Smooth muscle cell of the pulmonary artery (primary cell): ENCODE results near the gene DUS3L. TPM values are rescaled to one million over a fixed set of nuclear protein-coding genes. Genes with fewer than 3 reads are reported as not detected.

ENCODE experiments used
- total RNA-seq: library from RNA; depleted of rRNA; stranded (reverse); fragments of >200 nt; gene quantifications from 2 replicates; pipeline ENCODE4 v1.2.3, GENCODE V29; 2014

The DUS3L gene
- 16.9 and 28.1 TPM in 2 replicates for total RNA-seq

GRCh38 chr19:5790559-5791520, at the start of gene DUS3L:
DUS3L (minus strand) TSS chr19:5791163; CDS start chr19:5791141, 22 bp downstream.

DNA sequence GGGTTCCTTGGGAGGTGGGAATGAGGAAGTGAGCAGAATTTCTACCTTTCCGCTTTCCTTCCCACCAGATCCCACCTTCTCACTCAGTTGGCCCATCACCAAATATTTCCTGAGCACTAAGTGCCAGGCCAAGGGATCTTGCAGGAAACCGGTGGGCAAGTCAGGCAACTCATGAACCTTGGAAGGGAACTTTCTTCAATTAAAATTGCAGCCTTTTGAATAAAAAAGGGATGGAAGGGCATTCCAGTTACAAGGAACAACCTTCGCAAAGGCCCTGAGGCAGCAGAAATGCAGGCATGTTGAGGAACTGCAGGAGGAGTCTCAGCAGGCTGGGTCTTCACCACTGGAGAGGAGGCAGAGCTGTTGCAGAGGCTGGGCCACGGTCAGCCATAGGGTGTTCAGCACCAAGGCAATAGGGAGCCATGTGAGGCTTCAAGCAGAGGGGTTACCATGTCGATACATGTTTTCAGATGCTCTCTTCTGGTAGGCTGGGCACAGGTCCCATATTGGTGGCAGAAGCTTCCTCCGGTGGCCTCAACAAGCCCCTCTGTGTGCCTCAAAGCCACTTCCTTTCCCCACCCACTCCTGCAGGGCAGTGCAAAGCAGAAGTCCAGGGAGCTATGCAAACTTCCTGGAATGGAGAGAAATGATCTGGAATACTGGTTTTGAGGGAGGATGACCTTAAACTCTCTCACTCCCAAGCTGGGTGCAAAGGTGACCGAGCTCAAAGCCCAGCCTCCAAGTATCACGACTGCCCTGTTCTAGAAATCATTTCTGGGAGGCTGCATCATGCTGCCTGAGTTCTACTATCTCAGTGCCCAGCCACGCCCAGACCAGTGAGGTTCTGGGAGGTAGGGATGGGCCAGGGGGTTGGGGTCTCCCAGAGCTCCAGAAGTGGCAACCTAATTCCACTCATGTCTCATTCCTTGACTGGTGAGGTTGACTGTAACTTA, 48.4 kb upstream of the DUS3L start, which contains the start of gene FUT6:
Gene FUT6 (minus strand): TSS at position 638 of the 953 bp plus-strand sequence. CDS start 7,135 bp downstream, outside the sequence.

DNA sequence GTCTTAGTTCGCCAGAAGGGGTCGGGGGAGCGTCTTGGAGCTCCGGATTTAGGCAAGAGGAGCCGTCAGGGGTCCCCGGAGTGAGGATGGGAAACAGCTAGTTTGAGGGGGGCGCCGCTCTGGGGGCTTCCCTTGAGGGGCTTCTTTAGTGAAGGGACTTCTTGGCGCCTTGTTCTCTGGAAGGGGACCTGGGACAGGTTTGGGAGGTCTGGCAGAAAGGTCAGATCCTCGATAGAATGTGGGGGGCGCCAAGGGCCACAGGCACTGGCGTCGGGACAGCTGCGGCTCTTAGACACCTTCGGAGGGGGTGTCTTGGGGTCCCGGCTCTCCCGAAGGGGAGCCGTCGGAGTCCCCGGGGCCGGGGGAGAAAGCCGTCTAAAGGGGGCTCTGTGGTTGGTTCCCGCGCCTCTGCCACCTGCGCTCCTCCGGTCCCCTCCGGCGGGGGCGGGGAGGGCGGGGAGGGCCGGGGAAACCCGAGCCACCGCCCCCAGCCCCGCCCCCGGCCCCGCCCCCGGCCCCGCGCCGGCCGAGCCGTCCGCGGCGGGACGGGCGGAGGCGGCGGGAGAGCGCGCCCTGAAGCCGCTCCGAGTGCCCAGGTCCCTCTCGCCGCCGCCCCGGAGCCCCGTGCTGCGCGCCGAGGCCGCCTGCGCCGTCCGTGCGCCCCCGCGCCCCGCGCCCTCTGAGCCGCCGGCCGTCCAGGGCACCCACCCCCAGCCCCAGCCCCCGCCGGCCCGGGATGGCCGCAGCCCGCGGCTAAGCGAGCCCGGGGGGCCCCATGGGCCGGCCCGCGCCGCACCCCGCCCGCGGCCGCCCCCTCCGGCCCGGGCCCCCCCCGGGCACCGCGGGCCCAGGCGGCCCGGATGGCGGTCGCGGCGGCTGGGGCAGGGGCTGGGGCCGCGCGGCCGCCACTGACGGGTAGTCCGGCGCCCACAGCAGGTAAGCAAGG, 13.8 kb upstream of the DUS3L start, which contains the start of gene NRTN:
Gene NRTN (plus strand): TSS at position 552 of the 946 bp plus-strand sequence. CDS start 19,099 bp downstream, outside the sequence.

DNA sequence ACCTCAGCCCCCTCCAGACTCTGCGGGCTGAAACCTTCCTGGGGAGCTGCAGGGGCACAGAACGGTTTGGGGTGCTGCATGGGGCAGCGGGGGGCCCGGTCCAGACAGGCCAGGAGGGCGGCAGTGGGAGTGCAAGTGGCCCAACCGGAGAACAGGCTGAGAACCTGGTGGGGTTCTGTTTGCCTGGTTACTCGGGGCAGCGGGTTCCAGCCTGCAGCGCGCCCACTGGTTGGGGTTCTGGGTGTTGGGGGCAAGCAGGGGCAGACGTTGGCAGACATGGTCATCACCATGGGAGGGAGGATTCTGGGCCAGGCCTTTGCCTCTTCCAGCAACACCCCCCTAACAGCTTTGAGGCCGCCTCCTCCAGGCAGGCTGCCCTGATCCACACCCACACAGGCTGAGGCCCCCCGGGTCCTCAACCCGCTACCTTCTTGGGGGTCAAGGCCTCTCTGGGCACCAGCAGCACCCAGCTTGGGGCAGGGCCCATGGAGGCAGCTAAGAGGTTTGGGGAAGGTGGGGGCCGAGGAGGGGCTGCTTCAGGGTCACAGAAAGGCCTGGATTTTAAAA, 6.3 kb downstream of the DUS3L start, which contains the start of gene PRR22:
Gene PRR22 (minus strand): TSS at position 166 of the 567 bp plus-strand sequence. CDS start 86 bp downstream, at position 80.

Other genes starting within 250 kb of the DUS3L start
- gene TINCR, start 223.2 kb downstream of the DUS3L start, total RNA-seq = 0.13 and 0.66 TPM in 2 replicates
- 30.6 and 41.2 TPM in 2 replicates for gene SAFB2, start 168.4 kb downstream of the DUS3L start, total RNA-seq
- 44.4 and 53.4 TPM in 2 replicates for gene SAFB, start 168.1 kb downstream of the DUS3L start, total RNA-seq
- 23.5 and 33.7 TPM in 2 replicates for gene MICOS13, start 110.6 kb downstream of the DUS3L start, total RNA-seq
- 16.0 and 18.8 TPM in 2 replicates for gene HSD11B1L, start 110.1 kb downstream of the DUS3L start, total RNA-seq
- gene RPL36, start 100.9 kb downstream of the DUS3L start, total RNA-seq = 299 and 374 TPM in 2 replicates
- gene LONP1, start 71.0 kb downstream of the DUS3L start, total RNA-seq = 124 and 181 TPM in 2 replicates
- gene CATSPERD, start 70.5 kb downstream of the DUS3L start, total RNA-seq = not detected in 2 replicates
- gene PRR22, start 6.4 kb downstream of the DUS3L start, total RNA-seq = 0.13 and 0.33 TPM in 2 replicates
- gene NRTN, start 13.9 kb upstream of the DUS3L start, total RNA-seq = 0.07 TPM in 1 of 2 replicates, not detected in the other
- gene FUT6, start 48.5 kb upstream of the DUS3L start, total RNA-seq = not detected in 2 replicates
- not detected in 2 replicates for gene FUT3, start 60.3 kb upstream of the DUS3L start, total RNA-seq
- 0.07 TPM in 1 of 2 replicates, not detected in the other for gene FUT5, start 79.4 kb upstream of the DUS3L start, total RNA-seq
- 116 and 128 TPM in 2 replicates for gene NDUFA11, start 112.6 kb upstream of the DUS3L start, total RNA-seq
- 5.0 and 5.9 TPM in 2 replicates for gene VMAC, start 113.7 kb upstream of the DUS3L start, total RNA-seq
- 3.7 and 4.1 TPM in 2 replicates for gene CAPS, start 123.1 kb upstream of the DUS3L start, total RNA-seq
- gene RANBP3, start 187.0 kb upstream of the DUS3L start, total RNA-seq = 33.5 and 38.0 TPM in 2 replicates